Forelimb muscle (tissue), 1 donor: ENCODE measurements around the gene TSPOAP1. TPM values are rescaled to one million over a fixed set of nuclear protein-coding genes. Genes with fewer than 3 reads are reported as not detected.

ENCODE experiments used
- DNase-seq: peaks from one replicate; pipeline ENCODE4 v3.0.0-alpha.2; 2013; ENCODE audit warnings: low read depth
- polyA plus RNA-seq: library from polyadenylated mRNA; unstranded; fragments of 120-200 nt; gene quantifications from one replicate; pipeline ENCODE4 v1.2.1, GENCODE V29; 2013; ENCODE audit not compliant: insufficient read length

Gene TSPOAP1
- polyA plus RNA-seq, 1 donor = 5.8 TPM

GRCh38 chr17:58329035-58329809 is 627 bp upstream of the TSPOAP1 start:
- DNase-seq = no peak

- DNase-seq = no peak
Observed at GRCh38 chr17:58327363-58328194, 1.0 kb downstream of the TSPOAP1 start.

- no peak for DNase-seq
Observed at GRCh38 chr17:58326609-58327362, 1.8 kb downstream of the TSPOAP1 start.

GRCh38 chr17:58325976-58326468 is 2.6 kb downstream of the TSPOAP1 start:
- no peak for DNase-seq

GRCh38 chr17:58325289-58325726 is 3.3 kb downstream of the TSPOAP1 start:
- DNase-seq = no peak

DNA sequence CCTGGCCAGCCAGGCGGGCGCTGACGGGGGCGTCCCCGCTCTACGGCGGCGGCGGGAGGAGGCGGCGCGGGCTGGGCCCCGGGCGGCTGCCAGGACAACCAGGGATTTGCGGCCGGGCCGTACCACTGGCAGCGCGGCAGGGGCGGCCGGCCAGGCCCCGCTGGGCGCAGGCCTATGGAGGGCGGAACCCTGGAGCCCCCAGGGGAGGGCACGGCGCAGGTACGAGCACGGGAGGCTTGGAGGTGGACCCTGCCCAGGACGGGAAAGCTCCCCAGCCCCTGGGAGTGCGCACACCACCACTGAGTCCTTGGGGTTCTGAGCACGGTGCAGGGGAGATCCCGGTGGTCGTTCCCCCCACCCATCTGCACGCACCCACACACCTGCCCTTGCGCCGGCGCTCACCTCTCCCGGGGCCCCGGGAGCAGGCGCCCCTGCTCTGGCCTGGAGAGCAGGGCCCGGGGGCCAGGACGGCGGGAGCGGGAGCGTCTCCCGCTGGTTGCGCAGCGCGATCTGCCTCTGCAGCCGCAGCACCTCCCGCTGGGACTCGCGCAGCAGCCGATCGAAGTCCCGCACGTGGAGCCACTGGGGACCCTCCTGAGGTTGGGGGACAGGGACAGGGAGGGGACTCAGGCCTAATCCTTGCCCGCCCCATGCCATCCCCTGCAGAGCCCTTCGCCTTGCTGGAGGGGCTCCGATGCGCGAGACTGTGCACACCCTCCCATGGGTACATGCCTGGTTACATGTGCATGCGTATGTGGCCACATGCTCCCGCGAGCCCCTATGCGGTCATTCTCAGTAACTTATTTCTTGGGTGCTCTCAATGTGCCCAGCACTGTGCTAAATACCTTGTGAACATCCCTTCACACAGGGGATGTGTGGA is 3.9 kb downstream of the TSPOAP1 start:
- DNase-seq = no peak

- no peak for DNase-seq
Observed at GRCh38 chr17:58324056-58324408, 4.6 kb downstream of the TSPOAP1 start.

- DNase-seq = no peak
Observed at GRCh38 chr17:58323366-58324055, 5.1 kb downstream of the TSPOAP1 start.

DNA sequence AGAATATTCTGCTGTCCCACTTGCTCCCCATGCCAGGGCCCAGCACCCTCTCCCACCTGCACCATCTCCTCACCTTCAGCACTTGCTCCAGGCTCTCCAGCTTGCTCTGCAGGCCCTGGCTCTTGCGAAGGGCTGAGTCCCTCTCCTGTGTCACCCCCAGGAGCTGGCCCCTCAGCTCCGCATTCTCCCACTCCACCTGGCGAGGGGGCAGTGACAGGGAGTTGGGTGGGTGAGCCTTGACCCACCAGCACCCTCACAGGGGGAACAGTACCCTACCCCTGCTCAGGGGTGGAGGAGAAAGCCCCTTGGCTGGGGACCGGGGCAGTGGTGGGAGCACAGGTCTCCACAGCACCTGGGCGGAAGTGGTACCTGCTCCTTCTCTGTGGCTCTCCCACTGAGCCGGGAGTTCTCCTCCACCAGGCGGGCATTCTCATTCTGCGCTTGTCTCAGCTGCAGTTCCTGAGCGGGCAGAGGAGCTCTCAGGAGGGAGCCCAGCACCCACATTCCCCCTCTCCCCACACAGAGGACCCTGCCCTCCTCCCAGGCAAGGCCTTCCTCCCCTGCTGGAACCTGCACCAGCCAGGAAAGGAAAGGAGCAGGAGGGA is 5.9 kb downstream of the TSPOAP1 start:
- DNase-seq = no peak

GRCh38 chr17:58321571-58322525 is 6.7 kb downstream of the TSPOAP1 start:
- no peak for DNase-seq

GRCh38 chr17:58320570-58321323 is 7.8 kb downstream of the TSPOAP1 start:
- DNase-seq = no peak

DNA sequence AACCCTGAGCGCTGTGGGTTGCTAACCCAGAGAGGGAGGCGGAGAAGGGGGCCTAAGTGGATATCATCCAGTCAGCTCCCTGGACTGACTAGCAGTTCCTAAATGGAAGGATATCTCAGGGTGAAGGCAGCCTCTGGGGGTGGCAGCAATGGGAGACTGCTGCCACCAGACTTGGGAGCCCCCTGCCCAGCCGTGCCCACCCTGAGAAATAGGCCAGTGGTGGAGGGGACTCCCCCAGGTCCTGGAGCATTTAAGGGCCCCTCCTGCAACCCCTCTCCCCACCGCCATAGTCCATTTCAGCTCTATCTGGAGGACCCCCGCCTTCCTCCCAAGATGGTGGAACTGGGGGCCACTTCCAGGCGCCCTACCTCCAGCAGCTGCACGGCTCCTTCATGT is 8.4 kb downstream of the TSPOAP1 start:
- no peak for DNase-seq

- DNase-seq = no peak
Observed at GRCh38 chr17:58319173-58320162, 9.1 kb downstream of the TSPOAP1 start.

GRCh38 chr17:58318627-58319172 is 9.9 kb downstream of the TSPOAP1 start:
- DNase-seq = no peak

GRCh38 chr17:58318065-58318481 is 10.5 kb downstream of the TSPOAP1 start:
- no peak for DNase-seq

GRCh38 chr17:58317421-58318064 is 11.1 kb downstream of the TSPOAP1 start:
- DNase-seq = no peak
